H1 (cell line): ENCODE measurements around the gene POMT2. TPM values are rescaled to one million over a fixed set of nuclear protein-coding genes. Genes with fewer than 3 reads are reported as not detected.

Experiments used
- CTCF ChIA-PET: fragments of 300-600 bp; sonication (Branson Sonifier 250); formaldehyde crosslinking; loops from one replicate; lab custom pipeline; 2021; ENCODE audit not compliant: partially characterized antibody; lab: Charles Lee
- POLR2A ChIA-PET: fragments of 300-600 bp; sonication (Branson Sonifier 250); formaldehyde crosslinking; loops from one replicate; lab custom pipeline; 2021; ENCODE audit warnings: inconsistent platforms; ENCODE audit not compliant: partially characterized antibody; lab: Charles Lee
- DNase-seq, 2 experiments: peaks; one replicate each; pipeline versions ENCODE4 v3.0.0 to v3.0.0-alpha.2; 2010 to 2022; ENCODE audit warnings: low spot score in 2 of 2, low read depth in 1 of 2, mixed read lengths in 1 of 2
- FAIRE-seq: peaks from 2 replicates; lab custom pipeline; 2011; peaks lifted over from hg19 to GRCh38; lab: Jason Lieb, UNC
- H2AFZ ChIP-seq: 2 replicates; pipeline ENCODE4 v1.8.1; 2012; ENCODE audit warnings: low read length, inconsistent platforms
- H2AK5ac ChIP-seq: 2 replicates; pipeline ENCODE4 v1.6.1; 2013; ENCODE audit warnings: low read depth, low read length
- H2BK120ac ChIP-seq: replicated peaks from 2 replicates; pipeline ENCODE3; 2013; ENCODE audit warnings: low read depth, low read length, inconsistent platforms
- H2BK12ac ChIP-seq: 2 replicates; pipeline ENCODE4 v1.6.1; 2013; ENCODE audit warnings: low read depth, low read length
- H2BK15ac ChIP-seq: 2 replicates; pipeline ENCODE4 v1.6.1; 2013; ENCODE audit warnings: low read length
- H2BK20ac ChIP-seq: 2 replicates; pipeline ENCODE4 v1.6.1; 2013; ENCODE audit warnings: low read length
- H2BK5ac ChIP-seq: 2 replicates; pipeline ENCODE4 v1.6.1; 2013; ENCODE audit warnings: low read depth, low read length
- H3K14ac ChIP-seq: 2 replicates; pipeline ENCODE4 v1.6.1; 2013; ENCODE audit warnings: inconsistent platforms; ENCODE audit not compliant: insufficient read length
- H3K18ac ChIP-seq: 2 replicates; pipeline ENCODE4 v1.6.1; 2013; ENCODE audit warnings: low read length; ENCODE audit errors: extremely low read depth
- H3K23ac ChIP-seq: 2 replicates; pipeline ENCODE4 v1.6.1; 2013; ENCODE audit warnings: inconsistent platforms; ENCODE audit not compliant: insufficient read length
- H3K23me2 ChIP-seq: 2 replicates; pipeline ENCODE4 v1.6.1; 2013; ENCODE audit warnings: low read depth, low read length
- H3K27ac ChIP-seq: 2 replicates; pipeline ENCODE4 v1.6.1; 2011; ENCODE audit warnings: low read depth, low read length, inconsistent platforms
- H3K27me3 ChIP-seq, 4 experiments: replicated peaks in 1 of 4; 1 replicate in 1 of 4; 2 replicates in 3 of 4; pipeline versions ENCODE4 v1.6.1 to v1.8.1; 2011 to 2013; ENCODE audit warnings: low read length in 3 of 4, mild to moderate bottlenecking in 3 of 4, inconsistent platforms in 2 of 4, mixed read lengths in 2 of 4, moderate library complexity in 1 of 4; ENCODE audit not compliant: control insufficient read depth in 3 of 4, insufficient read depth in 3 of 4; ENCODE audit errors: extremely low read depth in 1 of 4
- H3K36me3 ChIP-seq, 4 experiments: 2 replicates each; pipeline versions ENCODE4 v1.6.1 to v1.8.1; 2011 to 2013; ENCODE audit warnings: mild to moderate bottlenecking in 4 of 4, low read length in 3 of 4, moderate library complexity in 2 of 4, control low read depth in 1 of 4, inconsistent platforms in 1 of 4; ENCODE audit not compliant: insufficient read depth in 4 of 4, control insufficient read depth in 2 of 4
- H3K4ac ChIP-seq: replicated peaks from 2 replicates; pipeline ENCODE3; 2013; ENCODE audit warnings: low read length, low read depth, mixed read lengths, inconsistent platforms; ENCODE audit not compliant: insufficient read length
- H3K4me1 ChIP-seq, 4 experiments: replicated peaks in 1 of 4; 1 replicate in 1 of 4; 2 replicates in 3 of 4; pipeline versions ENCODE4 v1.6.1 to v1.8.1; 2011 to 2013; ENCODE audit warnings: low read length in 3 of 4, inconsistent platforms in 2 of 4, mixed read lengths in 1 of 4; ENCODE audit not compliant: insufficient read depth in 4 of 4, control insufficient read depth in 3 of 4
- H3K4me2 ChIP-seq, 2 experiments: 2 replicates each; pipeline versions ENCODE4 v1.6.1 to v1.8.1; 2011 to 2013; ENCODE audit warnings: low read depth in 2 of 2, low read length in 2 of 2, control low read depth in 1 of 2, inconsistent platforms in 1 of 2, mild to moderate bottlenecking in 1 of 2; ENCODE audit not compliant: insufficient read depth in 1 of 2
- H3K4me3 ChIP-seq, 4 experiments: fragments of 200-600, 300-600 bp in 1 of 4; sonication (generic), shearing (Covaris generic), sonication (Bioruptor Twin) in 1 of 4; 2 replicates each; pipeline versions ENCODE4 v1.5.1 to v1.8.1; 2011 to 2016; ENCODE audit warnings: low read length in 4 of 4, low read depth in 3 of 4, control low read depth in 2 of 4, inconsistent platforms in 2 of 4, mild to moderate bottlenecking in 2 of 4, mixed read lengths in 1 of 4, moderate library complexity in 1 of 4; ENCODE audit not compliant: insufficient read depth in 2 of 4; ENCODE audit errors: extremely low read depth in 1 of 4
- H3K56ac ChIP-seq: replicated peaks from 2 replicates; pipeline ENCODE3; 2013; ENCODE audit warnings: low read depth, mild to moderate bottlenecking, mixed read lengths, low read length, inconsistent platforms; ENCODE audit not compliant: insufficient read length
- H3K79me1 ChIP-seq: 2 replicates; pipeline ENCODE4 v1.6.1; 2013; ENCODE audit warnings: low read depth, low read length, control low read depth
- H3K79me2 ChIP-seq, 2 experiments: 2 replicates each; pipeline versions ENCODE4 v1.6.1 to v1.8.1; 2012 to 2013; ENCODE audit warnings: low read length in 2 of 2, mild to moderate bottlenecking in 2 of 2, inconsistent platforms in 1 of 2; ENCODE audit not compliant: insufficient read depth in 2 of 2, control insufficient read depth in 1 of 2
- H3K9ac ChIP-seq, 4 experiments: replicated peaks in 1 of 4; 1 replicate in 1 of 4; 2 replicates in 3 of 4; pipeline versions ENCODE4 v1.6.1 to v1.8.1; 2011 to 2013; ENCODE audit warnings: low read depth in 3 of 4, low read length in 3 of 4, control low read depth in 2 of 4, mild to moderate bottlenecking in 2 of 4, moderate library complexity in 2 of 4, inconsistent platforms in 1 of 4; ENCODE audit errors: extremely low read depth in 1 of 4
- H3K9me3 ChIP-seq, 2 experiments: 2 replicates each; pipeline versions ENCODE4 v1.6.1 to v1.8.1; 2012 to 2013; ENCODE audit warnings: mild to moderate bottlenecking in 2 of 2, moderate library complexity in 2 of 2, control low read depth in 1 of 2, inconsistent platforms in 1 of 2, low read depth in 1 of 2, low read length in 1 of 2, mixed read lengths in 1 of 2; ENCODE audit not compliant: insufficient read depth in 2 of 2
- H4K20me1 ChIP-seq, 2 experiments: replicated peaks in 1 of 2; 2 replicates each; pipeline versions ENCODE3 to v1.8.1; 2011 to 2013; ENCODE audit warnings: inconsistent platforms in 2 of 2, low read length in 2 of 2, mild to moderate bottlenecking in 1 of 2; ENCODE audit not compliant: insufficient read depth in 2 of 2, control insufficient read depth in 1 of 2
- H4K5ac ChIP-seq: 2 replicates; pipeline ENCODE4 v1.6.1; 2013; ENCODE audit warnings: low read length, low read depth, mixed read lengths, inconsistent platforms; ENCODE audit not compliant: insufficient read length
- H4K8ac ChIP-seq: 2 replicates; pipeline ENCODE4 v1.8.0; 2013; ENCODE audit warnings: mild to moderate bottlenecking, moderate library complexity, low read length, inconsistent platforms; ENCODE audit not compliant: insufficient read depth; ENCODE audit errors: extremely low read depth
- H4K91ac ChIP-seq: replicated peaks from 2 replicates; pipeline ENCODE3; 2013; ENCODE audit warnings: low read length, mixed read lengths, inconsistent platforms; ENCODE audit not compliant: insufficient read length
- BACH1 ChIP-seq: IDR thresholded peaks from 2 replicates; pipeline ENCODE4 v1.6.1; 2012; ENCODE audit warnings: low read length, improper control_type of control experiment
- CREB1 ChIP-seq: IDR thresholded peaks from 2 replicates; pipeline ENCODE4 v1.6.1; 2012; ENCODE audit warnings: inconsistent platforms
- JUN ChIP-seq: IDR thresholded peaks from 2 replicates; pipeline ENCODE4 v1.6.1; 2011; ENCODE audit warnings: low read depth, mild to moderate bottlenecking, improper control_type of control experiment, low read length
- KDM5A ChIP-seq: fragments of 200-600 bp; IDR thresholded peaks from 2 replicates; pipeline ENCODE4 v1.7.1; 2012; ENCODE audit warnings: mild to moderate bottlenecking, low read length, inconsistent platforms, mixed read lengths
- RFX5 ChIP-seq: IDR thresholded peaks from 2 replicates; pipeline ENCODE4 v1.6.1; 2011; ENCODE audit warnings: low read depth, low read length, improper control_type of control experiment, borderline replicate concordance
- RXRA ChIP-seq: IDR thresholded peaks from 2 replicates; pipeline ENCODE4 v1.6.1; 2011; ENCODE audit warnings: low read depth, mild to moderate bottlenecking, low read length, moderate library complexity; ENCODE audit not compliant: insufficient read depth
- WGBS, 2 experiments: shearing (Covaris generic) in 1 of 2; methylation state at CpG; one replicate each; pipeline versions ENCODE4 v1.1.6 to v1.1.7; 2013 to 2015; ENCODE audit warnings: low lambda C conversion rate in 2 of 2, mixed read lengths in 2 of 2, inconsistent platforms in 1 of 2, low coverage in 1 of 2, missing lambda C conversion rate in 1 of 2; ENCODE audit not compliant: insufficient replicate concordance in 2 of 2, insufficient coverage in 1 of 2, insufficient read length in 1 of 2; ENCODE audit errors: extremely low coverage in 1 of 2, missing lambda C conversion rate in 1 of 2; 5-methylcytosine and 5-hydroxymethylcytosine counted together
- polyA plus RNA-seq, 7 experiments: library from polyadenylated mRNA; depleted of rRNA in 3 of 7; stranded (reverse) in 5 of 7; unstranded in 2 of 7; fragments of >200 nt in 5 of 7; fragments of 200-250 nt in 2 of 7; gene quantifications; 1 replicate in 5 of 7; 2 replicates in 1 of 7; 4 replicates in 1 of 7; pipeline versions ENCODE4 v1.2.1 to v1.2.3, GENCODE V29; 2011 to 2013; ENCODE audit warnings: missing spikeins in 2 of 7, mixed read lengths in 2 of 7
- total RNA-seq: library from RNA; stranded (reverse); fragmentation: NEBNext Ultra II Directional; extraction: Animal tissue kit (Norgen Biotek cat#: 25700); gene quantifications from 2 replicates; pipeline ENCODE4 v1.2.1, GENCODE V29; 2021

Gene POMT2
- total and polyA plus RNA-seq, 2 of the 8 experiments (the other 6 are each of a cell fraction or from before 2014, with no cell fraction given): 20.8 to 44.9 TPM

DNA sequence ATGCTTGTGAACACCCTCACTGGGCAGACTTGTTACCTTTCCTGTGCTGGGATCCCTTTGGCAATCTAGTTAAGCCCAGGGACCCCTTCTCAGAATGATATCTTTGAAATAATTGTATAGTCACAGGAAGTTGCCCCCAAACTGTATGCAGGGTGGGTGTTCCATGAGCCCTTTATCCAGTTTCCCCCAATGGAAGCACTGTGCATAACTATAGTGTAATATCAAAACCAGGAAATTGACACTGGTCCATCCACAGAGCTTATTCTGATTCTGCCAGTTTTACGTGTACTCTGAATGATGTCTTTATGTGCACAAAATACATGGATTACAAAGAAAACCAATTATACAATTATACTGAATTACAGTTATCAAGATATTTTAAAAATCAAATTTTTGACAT lies 73.9 kb downstream of the POMT2 start:
- WGBS, 2 experiments: 100% methylated on average over 1 of the region's 1 CpG; no CpG with 5 or more reads in 1 of the 2 experiments
- Histone ChIP-seq H4K91ac (no peak overlapping the region), H4K20me1 (peaks cover 0 to 2% of the 10 kb centered on the region in 2 experiments), H2AFZ (no peak overlapping the region), H2AK5ac (no peak overlapping the region), H3K27me3 (no peaks in the 10 kb centered on the region), H2BK5ac (no peak overlapping the region), H3K9me3 (no peaks in the 10 kb centered on the region), H3K4me3 (no peak overlapping the region), H4K5ac (no peak overlapping the region), H3K9ac (no peak overlapping the region), H3K18ac (no peak overlapping the region), H3K14ac (no peak overlapping the region), H2BK120ac (no peak overlapping the region), H3K79me2 (no peaks in the 10 kb centered on the region), H2BK15ac (no peak overlapping the region), H3K4me2 (no peak overlapping the region), H3K23me2 (no peaks in the 10 kb centered on the region), H2BK20ac (no peak overlapping the region), H3K36me3 (no peaks in the 10 kb centered on the region; a peak in 4 of 8 replicates), H3K27ac (no peak overlapping the region), H2BK12ac (no peak overlapping the region), H3K79me1 (no peaks in the 10 kb centered on the region), H3K4me1 (no peaks in the 10 kb centered on the region; a peak in 1 of 7 replicates), H3K23ac (no peak overlapping the region), H3K4ac (no peak overlapping the region), H3K56ac (no peak overlapping the region), H4K8ac (no peak overlapping the region)
- TF ChIP-seq CREB1: no peak
- no peak for TF ChIP-seq RFX5
- TF ChIP-seq RXRA: no peak
- TF ChIP-seq JUN: no peak
- no peak for TF ChIP-seq KDM5A
- no peak for TF ChIP-seq BACH1
- DNase-seq: no peak
- ChIA-PET CTCF (interaction anchor here (0.6 to 3.1 kb wide), 25 partner anchors 10 to 1261 kb away, joined by 3 to 26 read pairs (median 5); partner anchors contain the start of gene IFT43), POLR2A (no interaction called here)
- no peak for FAIRE-seq
